HepG2 (cell line): Measurements from ENCODE around the gene CNTF. TPM values are rescaled to one million over a fixed set of nuclear protein-coding genes. Genes with fewer than 3 reads are reported as not detected.

Experiments used
- ATAC-seq: fragments of 200-7000 bp; cut with Tn5 transposase; 3 replicates; pipeline ENCODE4 v1.9.1; 2020; ENCODE audit warnings: mild to moderate bottlenecking, moderate library complexity
- BruUV-seq: library from RNA; stranded (reverse); fragments of 400-500 nt; replicated peaks from 2 replicates; lab custom pipeline; 2021; lab: Mats Ljungman, UMichigan
- CTCF ChIA-PET: fragments of 300-600 bp; formaldehyde crosslinking; extraction: SDS; loops from one replicate; lab custom pipeline; 2021; ENCODE audit warnings: low total read pairs, inconsistent platforms, low intra/inter-chr PET ratio; lab: Yijun Ruan, JAX
- POLR2A ChIA-PET: fragments of 350-600 bp; sonication (Branson Sonifier 250); formaldehyde crosslinking; loops from one replicate; lab custom pipeline; 2020; ENCODE audit warnings: antibody characterized with exemption, inconsistent platforms; lab: Yijun Ruan, JAX
- DNase-seq: peaks from one replicate; pipeline ENCODE4 v3.0.0-alpha.2; 2015; ENCODE audit warnings: low spot score
- FAIRE-seq: peaks from 3 replicates; lab custom pipeline; 2011; peaks lifted over from hg19 to GRCh38; lab: Jason Lieb, UNC
- H2AFZ ChIP-seq: one replicate; pipeline ENCODE4 v1.6.1; 2011; ENCODE audit warnings: low read length, inconsistent platforms
- H3K27ac ChIP-seq: fragments of 300-600 bp; 3 replicates; pipeline ENCODE4 v1.8.0; 2011; ENCODE audit warnings: mixed run types, mild to moderate bottlenecking, mixed read lengths, low read length, inconsistent platforms; ENCODE audit not compliant: insufficient read depth; ENCODE audit errors: extremely low read length
- H3K27me3 ChIP-seq, 2 experiments: fragments of 200-600 bp in 1 of 2; 2 replicates in 1 of 2; 3 replicates in 1 of 2; pipeline versions ENCODE4 v1.6.0 to v1.8.0; 2011; ENCODE audit warnings: low read length in 2 of 2, mild to moderate bottlenecking in 2 of 2, moderate library complexity in 2 of 2, inconsistent platforms in 1 of 2; ENCODE audit not compliant: insufficient read depth in 2 of 2, control insufficient read depth in 1 of 2
- H3K36me3 ChIP-seq, 2 experiments: fragments of 200-600 bp in 1 of 2; replicated peaks in 1 of 2; 2 replicates in 1 of 2; 3 replicates in 1 of 2; pipeline versions ENCODE4 v1.5.1 to v1.8.0; 2011; ENCODE audit warnings: low read length in 2 of 2, inconsistent platforms in 1 of 2; ENCODE audit not compliant: insufficient read depth in 2 of 2, control insufficient read depth in 1 of 2
- H3K4me1 ChIP-seq: 2 replicates; pipeline ENCODE4 v1.5.1; 2012; ENCODE audit warnings: low read length, inconsistent platforms; ENCODE audit not compliant: insufficient read depth
- H3K4me2 ChIP-seq: 2 replicates; pipeline ENCODE4 v1.6.0; 2011; ENCODE audit warnings: low read depth, low read length, inconsistent platforms
- H3K4me3 ChIP-seq, 3 experiments: fragments of 200-600 bp in 1 of 3; sonication (generic), shearing (Covaris generic) in 1 of 3; replicated peaks in 1 of 3; 2 replicates each; pipeline ENCODE4 v1.5.1; 2011 to 2016; ENCODE audit warnings: low read length in 3 of 3, inconsistent platforms in 2 of 3, low read depth in 2 of 3, mild to moderate bottlenecking in 2 of 3, control low read depth in 1 of 3, mixed read lengths in 1 of 3; ENCODE audit not compliant: insufficient read depth in 1 of 3
- H3K79me2 ChIP-seq: one replicate; pipeline ENCODE4 v1.6.1; 2011; ENCODE audit warnings: low read length, inconsistent platforms; ENCODE audit not compliant: insufficient read depth
- H3K9ac ChIP-seq: 2 replicates; pipeline ENCODE4 v1.6.0; 2011; ENCODE audit warnings: mild to moderate bottlenecking, low read depth, low read length, inconsistent platforms; ENCODE audit not compliant: insufficient read depth
- H3K9me3 ChIP-seq: 2 replicates; pipeline ENCODE4 v1.5.1; 2012; ENCODE audit warnings: mild to moderate bottlenecking, low read length
- H4K20me1 ChIP-seq: 2 replicates; pipeline ENCODE4 v1.6.0; 2011; ENCODE audit warnings: inconsistent platforms, mild to moderate bottlenecking, low read length, moderate library complexity; ENCODE audit not compliant: insufficient read depth
- BCL6 ChIP-seq: IDR thresholded peaks from 2 replicates; pipeline ENCODE4 v1.6.1; 2016; ENCODE audit warnings: missing genetic modification reagents, missing compliant biosample characterization
- NFRKB ChIP-seq: fragments of 450-650 bp; IDR thresholded peaks from 2 replicates; pipeline ENCODE4 v1.6.1; 2017
- RFXAP ChIP-seq: sonication (generic); formaldehyde crosslinking; IDR thresholded peaks from 2 replicates; pipeline ENCODE4 v1.4.0; 2020; ENCODE audit warnings: missing genetic modification reagents, borderline replicate concordance
- SIX4 ChIP-seq: sonication (generic); formaldehyde crosslinking; IDR thresholded peaks from 2 replicates; pipeline ENCODE4 v1.4.0; 2020; ENCODE audit warnings: missing genetic modification reagents
- TBX3 ChIP-seq: fragments of 450-650 bp; IDR thresholded peaks from 2 replicates; pipeline ENCODE4 v1.6.1; 2017; ENCODE audit warnings: antibody characterized with exemption, mild to moderate bottlenecking, inconsistent platforms, borderline replicate concordance
- ZNF891 ChIP-seq: sonication (generic); formaldehyde crosslinking; IDR thresholded peaks from 2 replicates; pipeline ENCODE4 v1.5.0; 2020; ENCODE audit warnings: mild to moderate bottlenecking, missing genetic modification reagents
- WGBS: methylation state at CpG from one replicate; pipeline ENCODE4 v1.1.6; 2017; ENCODE audit warnings: low lambda C conversion rate; 5-methylcytosine and 5-hydroxymethylcytosine counted together
- in situ Hi-C: cut with HindIII; loops from 2 replicates; pipeline ENCODE4 v1.10.0; 2017; ENCODE audit warnings: low pct_unique_long_range_greater_than_20kb; ENCODE audit not compliant: extremely low pct_ligation_motif_present
- intact Hi-C: fragments of 100-400 bp; cut with micrococcal nuclease; formaldehyde crosslinking; loops from one replicate; pipeline ENCODE4 v1.10.0; 2022; ENCODE audit not compliant: unreplicated experiment
- polyA plus RNA-seq, 8 experiments: library from polyadenylated mRNA; depleted of rRNA in 3 of 8; stranded (reverse) in 7 of 8; unstranded in 1 of 8; fragments of >200 nt; fragmentation: Illumina TruSeq in 4 of 8; extraction: Trizol in 4 of 8; gene quantifications; 2 replicates each; pipeline versions ENCODE4 v1.2.1 to v1.2.3, GENCODE V29; 2011 to 2016; ENCODE audit warnings: low read depth in 4 of 8, missing spikeins in 1 of 8, mixed read lengths in 1 of 8; ENCODE audit not compliant: insufficient read depth in 1 of 8
- total RNA-seq, 5 experiments: library from RNA; depleted of rRNA; stranded (reverse); fragments of >200 nt; fragmentation: Illumina TruSeq; extraction: Trizol; gene quantifications; 2 replicates each; pipeline ENCODE4 v1.2.3, GENCODE V29; 2016; ENCODE audit warnings: low read depth in 1 of 5
- TF ChIP-seq, protein P1 (sequence below): sonication (generic); formaldehyde crosslinking; IDR thresholded peaks from 2 replicates; pipeline ENCODE4 v1.4.0; 2020; ENCODE audit warnings: mild to moderate bottlenecking, missing genetic modification reagents
- TF ChIP-seq, protein P2 (sequence below): sonication (generic); formaldehyde crosslinking; IDR thresholded peaks from 2 replicates; pipeline ENCODE4 v1.5.1; 2020; ENCODE audit warnings: missing genetic modification reagents, mild to moderate bottlenecking, borderline replicate concordance
- TF ChIP-seq, protein P3 (sequence below): sonication (generic); formaldehyde crosslinking; IDR thresholded peaks from 2 replicates; pipeline ENCODE4 v1.9.0; 2021; ENCODE audit warnings: missing genetic modification reagents, borderline replicate concordance
- TF ChIP-seq, protein P4 (sequence below): sonication (generic); formaldehyde crosslinking; IDR thresholded peaks from 2 replicates; pipeline ENCODE4 v1.5.0; 2020; ENCODE audit warnings: mild to moderate bottlenecking, missing genetic modification reagents

The CNTF gene
- total and polyA plus RNA-seq, 2 of the 13 experiments (the other 11 are each of a cell fraction or from before 2014, with no cell fraction given), result 0.51 to 2.3 TPM

DNA sequence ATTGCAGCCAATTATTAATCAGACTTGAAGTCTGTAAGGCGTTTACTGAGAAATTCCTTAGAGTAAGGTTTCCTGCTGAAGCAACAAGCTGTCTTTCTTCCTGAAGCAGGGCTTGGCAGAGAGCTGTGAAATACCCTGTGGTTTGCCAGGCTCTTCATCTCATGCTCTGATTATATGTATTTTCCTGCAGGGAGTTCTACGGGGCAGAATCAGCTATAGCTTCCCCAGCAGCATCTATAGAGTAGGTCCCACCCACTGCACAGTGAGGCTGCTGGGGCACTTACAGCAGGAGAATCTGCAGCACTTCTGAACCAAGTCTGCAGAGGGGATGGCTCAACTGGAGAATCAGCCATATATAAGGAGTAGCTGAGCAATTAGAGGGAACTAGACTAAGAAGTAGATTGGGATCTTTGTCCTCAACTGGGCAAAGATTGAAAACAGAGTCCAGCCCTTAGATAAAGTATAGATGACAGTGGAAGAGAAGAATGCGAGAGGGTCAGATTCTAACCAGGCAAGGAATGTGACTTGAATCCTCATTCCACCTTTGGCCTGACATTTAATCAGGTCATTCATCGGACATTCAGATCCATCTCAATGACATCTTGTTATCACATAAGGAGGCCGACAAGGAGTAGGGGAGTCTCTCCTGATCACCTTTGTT, 37.6 kb downstream of the CNTF start:
- ChIA-PET POLR2A (no interaction called here), CTCF (no interaction called here)
- 20% methylated on average over 5 of the region's 5 CpGs for WGBS
- no peak overlapping the region for H3K4me2 ChIP-seq
- H3K27me3 ChIP-seq, result no peaks in the 10 kb centered on the region
- ATAC-seq, result peak; percentile 38; the same call in 1 of the 3 replicates
- TF ChIP-seq, protein P1, sequence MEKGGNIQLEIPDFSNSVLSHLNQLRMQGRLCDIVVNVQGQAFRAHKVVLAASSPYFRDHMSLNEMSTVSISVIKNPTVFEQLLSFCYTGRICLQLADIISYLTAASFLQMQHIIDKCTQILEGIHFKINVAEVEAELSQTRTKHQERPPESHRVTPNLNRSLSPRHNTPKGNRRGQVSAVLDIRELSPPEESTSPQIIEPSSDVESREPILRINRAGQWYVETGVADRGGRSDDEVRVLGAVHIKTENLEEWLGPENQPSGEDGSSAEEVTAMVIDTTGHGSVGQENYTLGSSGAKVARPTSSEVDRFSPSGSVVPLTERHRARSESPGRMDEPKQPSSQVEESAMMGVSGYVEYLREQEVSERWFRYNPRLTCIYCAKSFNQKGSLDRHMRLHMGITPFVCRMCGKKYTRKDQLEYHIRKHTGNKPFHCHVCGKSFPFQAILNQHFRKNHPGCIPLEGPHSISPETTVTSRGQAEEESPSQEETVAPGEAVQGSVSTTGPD (CRISPR knock-in tag), result no peak
- TF ChIP-seq TBX3, result no peak
- no peak for TF ChIP-seq RFXAP
- no peak for TF ChIP-seq SIX4 (CRISPR knock-in tag)
- H4K20me1 ChIP-seq, result no peaks in the 10 kb centered on the region
- no peaks in the 10 kb centered on the region for H3K79me2 ChIP-seq
- H3K4me3 ChIP-seq, result no peak overlapping the region
- H3K27ac ChIP-seq, result no peak overlapping the region
- DNase-seq, result no peak
- in situ Hi-C loops (loop anchor here (10.0 kb wide), 1 partner anchor 245 kb away; no protein-coding TSS in a partner anchor), intact Hi-C loops (loop anchor here (10.0 kb wide), 1 partner anchor 475 kb away; no protein-coding TSS in a partner anchor)
- H3K4me1 ChIP-seq, result no peaks in the 10 kb centered on the region
- H3K36me3 ChIP-seq, result no peaks in the 10 kb centered on the region
- no TSS peak for BruUV-seq
- H2AFZ ChIP-seq, result peak overlapping the region; percentile 49
- no peaks in the 10 kb centered on the region for H3K9me3 ChIP-seq
- H3K9ac ChIP-seq, result no peak overlapping the region
- FAIRE-seq, result no peak

DNA sequence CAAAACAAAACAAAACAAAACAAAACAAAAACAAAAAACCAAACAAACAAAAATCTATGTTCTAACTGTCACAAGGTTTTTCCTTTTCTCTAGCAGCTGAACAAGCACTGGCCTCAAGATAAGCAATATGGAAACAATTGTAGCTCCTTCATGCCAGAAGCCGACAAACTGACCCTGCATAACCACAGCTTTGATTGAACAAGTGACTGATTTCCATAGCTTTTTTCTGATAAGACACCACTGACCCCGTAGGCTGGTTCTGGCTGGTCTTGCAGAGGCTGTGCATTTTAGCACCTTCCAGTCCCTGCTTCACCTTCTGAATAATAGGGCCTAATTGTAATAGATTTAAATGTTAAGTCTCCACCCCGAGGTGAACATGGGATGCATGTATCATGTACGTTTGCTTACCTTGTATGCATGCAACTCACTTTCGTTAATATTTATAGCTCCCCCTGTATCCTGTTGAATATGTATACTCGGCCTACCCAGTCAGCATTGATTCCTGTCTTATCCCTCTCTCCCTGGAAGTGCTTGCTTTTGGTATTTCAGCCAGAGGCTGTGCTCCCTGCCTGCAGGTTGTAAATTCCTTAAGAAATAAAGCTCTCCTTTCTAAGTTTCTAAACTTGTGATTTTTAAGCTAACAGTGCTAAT, 49.6 kb downstream of the CNTF start:
- Histone ChIP-seq H3K9me3 (no peaks in the 10 kb centered on the region), H3K27ac (no peak overlapping the region), H3K36me3 (no peaks in the 10 kb centered on the region), H4K20me1 (no peaks in the 10 kb centered on the region), H3K4me1 (no peaks in the 10 kb centered on the region), H3K4me2 (no peak overlapping the region), H3K9ac (no peak overlapping the region), H3K79me2 (no peaks in the 10 kb centered on the region), H3K4me3 (no peak overlapping the region), H2AFZ (no peak overlapping the region), H3K27me3 (no peaks in the 10 kb centered on the region)
- DNase-seq, result no peak
- no peak for FAIRE-seq
- in situ Hi-C loops, result no loop called here
- intact Hi-C loops, result no loop called here
- CTCF ChIA-PET, result no interaction called here
- POLR2A ChIA-PET, result no interaction called here
- WGBS, result 22% methylated on average over 6 of the region's 6 CpGs
- no peak for ATAC-seq
- no TSS peak for BruUV-seq
- no peak for TF ChIP-seq ZNF891
- TF ChIP-seq, protein P2, sequence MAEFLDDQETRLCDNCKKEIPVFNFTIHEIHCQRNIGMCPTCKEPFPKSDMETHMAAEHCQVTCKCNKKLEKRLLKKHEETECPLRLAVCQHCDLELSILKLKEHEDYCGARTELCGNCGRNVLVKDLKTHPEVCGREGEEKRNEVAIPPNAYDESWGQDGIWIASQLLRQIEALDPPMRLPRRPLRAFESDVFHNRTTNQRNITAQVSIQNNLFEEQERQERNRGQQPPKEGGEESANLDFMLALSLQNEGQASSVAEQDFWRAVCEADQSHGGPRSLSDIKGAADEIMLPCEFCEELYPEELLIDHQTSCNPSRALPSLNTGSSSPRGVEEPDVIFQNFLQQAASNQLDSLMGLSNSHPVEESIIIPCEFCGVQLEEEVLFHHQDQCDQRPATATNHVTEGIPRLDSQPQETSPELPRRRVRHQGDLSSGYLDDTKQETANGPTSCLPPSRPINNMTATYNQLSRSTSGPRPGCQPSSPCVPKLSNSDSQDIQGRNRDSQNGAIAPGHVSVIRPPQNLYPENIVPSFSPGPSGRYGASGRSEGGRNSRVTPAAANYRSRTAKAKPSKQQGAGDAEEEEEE (CRISPR knock-in tag), result no peak
- TF ChIP-seq, protein P3, sequence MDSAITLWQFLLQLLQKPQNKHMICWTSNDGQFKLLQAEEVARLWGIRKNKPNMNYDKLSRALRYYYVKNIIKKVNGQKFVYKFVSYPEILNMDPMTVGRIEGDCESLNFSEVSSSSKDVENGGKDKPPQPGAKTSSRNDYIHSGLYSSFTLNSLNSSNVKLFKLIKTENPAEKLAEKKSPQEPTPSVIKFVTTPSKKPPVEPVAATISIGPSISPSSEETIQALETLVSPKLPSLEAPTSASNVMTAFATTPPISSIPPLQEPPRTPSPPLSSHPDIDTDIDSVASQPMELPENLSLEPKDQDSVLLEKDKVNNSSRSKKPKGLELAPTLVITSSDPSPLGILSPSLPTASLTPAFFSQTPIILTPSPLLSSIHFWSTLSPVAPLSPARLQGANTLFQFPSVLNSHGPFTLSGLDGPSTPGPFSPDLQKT (CRISPR knock-in tag), result no peak
- TF ChIP-seq NFRKB, result no peak
- TF ChIP-seq, protein P4, sequence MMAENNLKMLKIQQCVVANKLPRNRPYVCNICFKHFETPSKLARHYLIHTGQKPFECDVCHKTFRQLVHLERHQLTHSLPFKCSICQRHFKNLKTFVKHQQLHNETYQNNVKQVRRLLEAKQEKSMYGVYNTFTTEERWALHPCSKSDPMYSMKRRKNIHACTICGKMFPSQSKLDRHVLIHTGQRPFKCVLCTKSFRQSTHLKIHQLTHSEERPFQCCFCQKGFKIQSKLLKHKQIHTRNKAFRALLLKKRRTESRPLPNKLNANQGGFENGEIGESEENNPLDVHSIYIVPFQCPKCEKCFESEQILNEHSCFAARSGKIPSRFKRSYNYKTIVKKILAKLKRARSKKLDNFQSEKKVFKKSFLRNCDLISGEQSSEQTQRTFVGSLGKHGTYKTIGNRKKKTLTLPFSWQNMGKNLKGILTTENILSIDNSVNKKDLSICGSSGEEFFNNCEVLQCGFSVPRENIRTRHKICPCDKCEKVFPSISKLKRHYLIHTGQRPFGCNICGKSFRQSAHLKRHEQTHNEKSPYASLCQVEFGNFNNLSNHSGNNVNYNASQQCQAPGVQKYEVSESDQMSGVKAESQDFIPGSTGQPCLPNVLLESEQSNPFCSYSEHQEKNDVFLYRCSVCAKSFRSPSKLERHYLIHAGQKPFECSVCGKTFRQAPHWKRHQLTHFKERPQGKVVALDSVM (CRISPR knock-in tag), result no peak
- no peak for TF ChIP-seq BCL6 (CRISPR knock-in tag)
